Activated CD4-positive, CD25-positive, alpha-beta regulatory T cell treated with anti-CD3 and anti-CD28 coated beads, Interleukin-2, amount 50 U/mL, for 16 hours (primary cell): ENCODE measurements around the gene KRTAP3-3.
"Not testable (repeated sequence)": the region's sequence is repeated elsewhere in the genome, so short reads cannot be mapped to it uniquely, and the experiment has no call there.

Experiments used
- DNase-seq: peaks from one replicate; pipeline ENCODE4 v3.0.0-alpha.2; 2020; ENCODE audit warnings: low read depth, low spot score

Gene KRTAP3-3

DNA sequence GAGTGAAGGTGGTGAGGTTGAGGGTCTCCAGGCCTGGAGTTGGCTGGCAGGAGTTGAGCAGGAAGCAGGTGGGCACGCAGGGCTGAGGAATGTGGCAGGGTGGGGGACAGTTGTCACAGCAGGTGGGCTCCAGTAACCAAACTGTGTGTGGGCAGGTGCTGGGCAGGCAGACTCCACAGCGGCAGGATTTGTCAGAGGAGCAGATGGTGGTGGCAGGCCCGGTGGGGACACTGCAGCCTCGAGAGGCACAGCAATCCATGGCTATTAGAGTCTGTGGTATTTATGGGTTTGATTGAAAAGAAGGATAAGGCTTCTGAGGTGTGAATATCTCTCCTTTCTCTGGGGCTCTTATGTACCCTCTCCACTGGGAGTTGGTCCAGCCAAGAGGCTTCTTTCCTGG is at the start of gene KRTAP3-3:
Gene KRTAP3-3, minus strand, starts transcription at position 326 of the 400 bp plus-strand sequence. Its CDS starts 67 bp downstream, at position 259.
- no peak for DNase-seq

DNA sequence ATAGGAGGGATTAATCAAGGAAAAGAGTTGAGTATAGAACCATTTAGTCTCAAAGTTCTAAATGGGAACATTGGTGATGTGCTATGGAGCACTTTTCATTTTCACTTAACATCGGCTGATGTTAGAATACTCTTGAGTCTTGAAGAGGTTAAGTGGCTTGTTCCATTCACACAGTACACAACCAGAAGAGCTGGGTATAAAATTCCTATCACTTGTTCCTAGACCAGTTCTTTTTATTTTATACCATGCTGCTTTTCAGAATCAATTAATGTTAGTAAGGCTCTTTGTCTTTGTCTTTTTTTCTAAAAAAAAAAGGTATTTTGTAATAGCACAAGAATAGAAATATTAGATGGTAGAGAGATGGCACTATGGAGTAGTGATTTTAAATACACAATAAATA is 49.0 kb upstream of the KRTAP3-3 start:
- no peak for DNase-seq

DNA sequence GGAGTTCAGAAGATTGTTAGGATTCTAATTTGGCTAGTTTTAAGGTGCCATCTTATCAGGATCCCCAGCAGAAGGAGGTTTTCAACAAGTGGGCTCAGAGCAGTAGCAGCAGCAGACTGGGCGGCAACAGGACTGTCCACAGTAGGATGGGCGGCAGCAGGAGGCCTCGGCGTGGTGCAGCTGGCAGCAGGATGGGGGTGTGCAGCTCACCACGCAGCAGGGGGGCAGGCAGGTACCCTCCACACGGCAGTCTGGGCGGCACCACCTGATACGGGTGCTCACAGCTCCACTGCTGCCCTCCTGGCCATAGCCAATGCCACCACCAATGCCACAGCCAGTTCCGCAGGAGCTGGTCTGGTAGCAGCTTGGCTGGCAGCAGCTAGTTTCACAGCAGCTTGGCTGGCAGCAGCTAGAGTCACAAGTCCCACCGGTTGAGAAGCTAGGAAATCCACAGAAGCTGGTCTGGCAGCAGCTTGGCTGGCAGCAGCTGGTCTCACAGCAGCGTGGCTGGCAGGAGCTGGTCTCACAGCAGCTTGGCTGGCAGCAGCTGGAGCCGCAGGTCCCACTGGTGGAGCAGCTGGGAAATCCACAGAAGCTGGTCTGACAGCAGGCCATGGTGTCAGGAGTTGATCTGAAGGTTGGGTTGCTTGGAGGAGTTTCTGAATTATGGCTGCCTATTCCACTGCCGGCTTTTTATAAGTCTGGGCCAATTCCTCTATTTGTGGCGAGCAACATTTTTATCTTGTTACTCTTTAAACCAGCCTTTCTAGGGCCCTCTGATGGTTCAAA is 47.0 kb upstream of the KRTAP3-3 start, which contains the start of gene KRTAP1-1:
Gene KRTAP1-1, minus strand, starts transcription at position 668 of the 789 bp plus-strand sequence. Its CDS starts 53 bp downstream, at position 615.
- DNase-seq: not testable (repeated sequence)

DNA sequence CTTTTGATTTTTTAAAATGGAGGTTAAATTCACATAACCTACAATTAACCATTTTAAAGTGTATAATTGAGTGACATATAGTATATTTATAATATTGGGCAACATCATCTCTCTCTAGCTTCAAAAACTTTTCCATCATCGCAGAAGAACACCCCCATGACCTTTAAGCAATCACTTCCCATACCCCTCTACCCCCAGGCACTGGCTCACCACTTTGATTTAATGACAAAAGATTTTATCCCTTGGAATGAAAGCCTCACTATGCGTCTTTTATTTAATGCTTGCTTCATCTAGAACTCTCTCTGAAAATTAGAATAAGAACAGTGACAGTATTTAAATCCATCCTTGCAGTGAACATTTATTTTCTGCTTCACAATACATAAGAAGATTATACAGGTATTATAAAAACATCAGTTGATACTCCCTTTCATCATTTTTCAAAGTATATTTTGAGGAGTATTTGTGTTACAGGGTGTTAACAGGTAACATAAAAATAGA is 43.9 kb upstream of the KRTAP3-3 start:
- no peak for DNase-seq

DNA sequence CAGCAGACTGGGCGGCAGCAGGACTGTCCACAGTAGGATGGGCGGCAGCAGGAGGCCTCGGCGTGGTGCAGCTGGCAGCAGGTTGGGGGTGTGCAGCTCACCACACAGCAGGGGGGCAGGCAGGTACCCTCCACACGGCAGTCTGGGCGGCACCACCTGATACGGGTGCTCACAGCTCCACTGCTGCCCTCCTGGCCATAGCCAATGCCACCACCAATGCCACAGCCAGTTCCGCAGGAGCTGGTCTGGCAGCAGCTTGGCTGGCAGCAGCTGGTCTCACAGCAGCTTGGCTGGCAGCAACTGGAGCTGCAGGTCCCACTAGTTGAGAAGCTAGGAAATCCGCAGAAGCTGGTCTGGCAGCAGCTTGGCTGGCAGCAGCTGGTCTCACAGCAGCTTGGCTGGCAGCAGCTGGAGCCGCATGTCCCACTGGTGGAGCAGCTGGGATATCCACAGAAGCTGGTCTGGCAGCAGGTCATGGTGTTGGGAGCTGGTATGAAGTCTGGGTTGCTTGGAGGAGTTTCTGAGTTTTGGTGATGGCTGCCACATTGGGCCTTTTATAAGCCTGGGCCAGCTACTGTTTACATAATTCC is 40.5 kb upstream of the KRTAP3-3 start, which contains the start of gene KRTAP1-3:
Gene KRTAP1-3, minus strand, starts transcription at position 529 of the 590 bp plus-strand sequence. Its CDS starts 53 bp downstream, at position 476.
- not testable (repeated sequence) for DNase-seq

DNA sequence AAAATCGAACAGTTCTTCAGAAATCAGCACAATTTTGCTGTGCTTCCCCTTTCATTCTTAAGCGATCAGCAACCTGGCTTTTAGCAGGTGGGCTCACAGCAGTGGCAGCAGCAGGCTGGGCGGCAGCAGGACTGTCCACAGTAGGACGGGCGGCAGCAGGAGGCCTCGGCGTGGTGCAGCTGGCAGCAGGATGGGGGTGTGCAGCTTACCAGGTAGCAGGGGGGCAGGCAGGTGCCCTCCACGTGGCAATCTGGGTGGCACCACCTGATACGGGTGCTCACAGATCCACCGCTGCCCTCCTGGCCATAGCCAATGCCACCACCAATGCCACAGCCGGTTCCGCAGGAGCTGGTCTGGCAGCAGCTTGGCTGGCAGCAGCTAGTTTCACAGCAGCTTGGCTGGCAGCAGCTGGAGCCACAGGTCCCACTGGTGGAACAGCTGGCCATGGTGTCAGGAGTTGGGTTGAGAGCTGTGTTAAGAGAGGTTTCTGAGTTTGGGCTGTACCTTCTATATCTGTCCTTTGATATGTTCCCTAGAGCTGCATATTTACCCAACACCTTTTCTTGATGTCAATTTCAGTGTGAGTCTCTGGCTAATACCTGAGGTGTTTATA is 35.8 kb upstream of the KRTAP3-3 start, which contains the start of gene KRTAP1-4:
Gene KRTAP1-4, minus strand, starts transcription at position 563 of the 613 bp plus-strand sequence. Its CDS starts 117 bp downstream, at position 446.
- DNase-seq: no peak

DNA sequence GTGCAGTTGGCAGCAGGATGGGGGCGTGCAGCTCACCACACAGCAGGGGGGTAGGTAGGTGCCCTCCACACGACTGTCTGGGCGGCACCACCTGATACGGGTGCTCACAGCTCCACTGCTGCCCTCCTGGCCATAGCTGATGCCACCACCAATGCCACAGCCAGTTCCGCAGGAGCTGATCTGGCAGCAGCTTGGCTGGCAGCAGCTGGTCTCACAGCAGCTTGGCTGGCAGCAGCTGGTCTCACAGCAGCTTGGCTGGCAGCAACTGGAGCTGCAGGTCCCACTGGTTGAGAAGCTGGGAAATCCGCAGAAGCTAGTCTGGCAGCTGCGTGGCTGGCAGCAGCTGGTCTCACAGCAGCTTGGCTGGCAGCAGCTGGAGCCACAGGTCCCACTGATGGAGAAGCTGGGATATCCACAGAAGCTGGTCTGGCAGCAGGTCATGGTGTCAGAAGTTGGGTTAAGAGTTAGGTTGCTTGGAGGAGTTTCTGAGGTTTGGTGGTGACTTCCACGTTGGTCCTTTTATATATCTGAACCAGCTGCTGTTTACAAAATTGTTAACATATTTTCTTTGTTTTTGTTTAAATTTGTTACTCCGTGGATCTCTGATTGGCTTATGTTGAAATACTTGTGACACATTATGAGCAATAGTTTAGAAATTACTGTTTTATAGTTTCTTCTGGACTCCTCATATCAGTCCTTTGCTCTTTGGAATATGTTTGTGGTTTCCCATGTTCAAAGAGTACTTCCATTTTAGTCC is 32.9 kb upstream of the KRTAP3-3 start, which contains the start of gene KRTAP1-5:
Gene KRTAP1-5, minus strand, starts transcription at position 494 of the 757 bp plus-strand sequence. Its CDS starts 53 bp downstream, at position 441.
- DNase-seq: no peak

DNA sequence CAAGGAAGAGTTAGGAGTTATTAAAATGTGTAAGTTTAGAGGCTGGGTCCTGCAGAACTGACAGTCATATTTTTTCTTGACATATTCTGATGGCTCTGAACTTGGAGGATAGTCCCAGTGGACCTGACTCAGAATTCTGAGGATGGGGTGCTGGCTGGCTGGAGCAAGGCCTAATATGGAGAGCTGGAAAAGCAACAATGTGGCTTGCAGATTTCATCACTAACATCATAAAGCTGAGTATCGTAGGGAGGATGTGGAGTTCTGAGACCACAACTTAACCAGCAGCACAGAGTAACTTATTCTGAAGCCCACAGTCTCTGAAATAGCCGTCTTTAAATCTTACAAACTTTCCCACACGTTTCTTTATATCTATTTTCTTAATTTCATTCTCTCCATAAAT is 30.7 kb upstream of the KRTAP3-3 start:
- no peak for DNase-seq

DNA sequence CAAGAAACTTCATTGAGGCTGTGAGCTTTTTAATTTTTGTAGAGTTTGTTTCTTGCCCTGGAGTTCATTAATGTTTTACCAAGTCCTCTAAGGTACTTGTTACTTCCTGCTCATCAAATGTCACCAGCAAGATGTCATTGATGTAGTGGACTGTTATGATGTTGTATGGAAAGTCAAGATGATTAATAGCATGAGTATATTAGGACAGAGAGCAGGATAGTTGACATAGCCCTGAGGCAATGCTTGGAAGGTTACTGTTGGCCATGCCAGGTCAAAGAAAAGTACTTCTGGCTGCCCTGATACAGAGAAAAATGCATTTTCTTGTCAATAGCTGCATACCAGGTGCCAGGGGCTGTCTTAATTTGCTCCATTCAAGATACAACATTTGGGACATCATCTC is 26.4 kb upstream of the KRTAP3-3 start:
- no peak for DNase-seq

DNA sequence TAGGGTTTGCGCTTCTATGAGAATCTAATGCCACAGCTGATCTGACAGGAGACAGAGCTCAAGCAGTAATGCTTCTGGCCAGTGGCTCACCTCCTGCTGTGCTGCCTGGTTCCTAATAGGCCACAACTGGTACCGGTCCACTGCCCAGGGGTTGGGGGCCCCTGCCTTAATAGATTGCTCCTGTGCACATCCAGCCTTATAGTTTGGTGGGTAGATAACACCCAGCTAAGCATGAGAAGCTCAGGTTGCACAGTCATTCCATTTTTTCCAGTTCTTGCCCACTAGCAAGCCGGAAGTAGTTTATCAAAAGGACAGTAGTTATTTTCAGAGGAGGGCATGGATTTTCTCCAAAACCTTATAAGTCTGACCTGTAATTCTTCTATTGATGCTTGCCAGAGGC is 25.5 kb upstream of the KRTAP3-3 start:
- DNase-seq: no peak

DNA sequence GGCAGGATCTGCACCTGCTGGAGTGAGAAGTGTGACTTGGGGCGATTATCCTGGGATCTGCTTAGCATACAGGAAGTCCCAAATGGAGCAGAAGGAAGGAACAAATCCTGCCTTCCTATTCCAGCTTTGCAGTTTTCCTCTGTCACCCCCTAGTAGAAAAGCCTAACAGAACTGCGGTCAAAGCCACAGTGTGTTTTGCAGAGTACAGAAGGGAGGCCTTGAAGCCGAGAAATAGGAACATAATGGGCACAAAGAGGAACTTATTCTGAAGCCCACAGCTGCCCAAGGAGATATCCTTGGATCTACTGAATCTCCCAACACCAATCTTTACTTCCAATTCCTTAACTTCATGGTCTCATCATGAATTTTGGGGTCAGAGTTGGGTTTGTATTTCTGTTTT is 24.6 kb upstream of the KRTAP3-3 start:
- no peak for DNase-seq

DNA sequence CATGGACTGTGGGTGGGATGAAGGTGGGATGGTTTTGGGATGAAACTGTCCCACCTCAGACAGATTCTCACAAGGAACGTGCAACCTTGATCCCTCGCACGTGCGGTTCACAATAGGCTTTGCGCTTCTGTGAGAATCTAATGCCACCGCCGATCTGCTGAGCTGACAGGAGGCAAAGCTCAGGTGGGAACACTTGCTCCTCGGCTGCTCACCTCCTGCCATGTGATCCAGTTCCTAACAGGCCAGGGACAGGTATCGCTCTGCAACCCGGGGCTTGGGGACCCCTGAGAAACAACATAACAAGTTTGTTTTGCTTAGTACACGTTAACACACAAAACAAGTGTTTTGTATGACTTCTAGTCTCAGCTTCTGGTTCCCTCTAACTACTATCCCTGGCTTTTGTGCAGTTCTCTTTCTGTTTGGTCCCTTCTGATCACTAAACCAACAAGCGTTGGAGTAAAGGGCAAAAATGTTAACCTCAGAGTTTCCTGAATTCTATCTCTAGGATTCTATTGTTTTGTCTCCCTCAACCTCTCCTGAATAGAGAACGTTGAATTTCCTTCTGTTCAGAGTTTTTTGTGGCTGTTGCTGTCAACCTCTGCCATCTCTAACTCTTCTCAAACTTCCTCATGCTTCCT is 22.7 kb upstream of the KRTAP3-3 start:
- no peak for DNase-seq

DNA sequence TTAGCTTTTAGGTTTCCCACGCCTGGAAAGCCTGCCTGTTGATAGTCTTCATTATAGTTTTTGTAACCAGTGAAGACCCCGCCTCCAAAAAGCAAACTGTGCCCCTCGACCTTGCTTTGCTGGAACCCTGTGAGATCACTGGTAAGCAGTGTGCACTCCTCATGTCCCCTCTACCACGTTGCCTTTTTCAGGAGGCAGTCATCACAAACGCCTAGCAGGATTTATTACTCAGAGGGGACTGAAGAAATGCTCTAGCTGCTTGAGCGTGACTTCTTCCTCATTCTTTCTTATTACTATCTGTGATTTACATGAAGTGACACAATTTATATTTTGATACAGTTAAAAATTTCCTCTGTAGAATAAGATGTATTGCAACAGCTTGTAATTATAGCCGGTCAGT is 21.5 kb upstream of the KRTAP3-3 start:
- DNase-seq: no peak

DNA sequence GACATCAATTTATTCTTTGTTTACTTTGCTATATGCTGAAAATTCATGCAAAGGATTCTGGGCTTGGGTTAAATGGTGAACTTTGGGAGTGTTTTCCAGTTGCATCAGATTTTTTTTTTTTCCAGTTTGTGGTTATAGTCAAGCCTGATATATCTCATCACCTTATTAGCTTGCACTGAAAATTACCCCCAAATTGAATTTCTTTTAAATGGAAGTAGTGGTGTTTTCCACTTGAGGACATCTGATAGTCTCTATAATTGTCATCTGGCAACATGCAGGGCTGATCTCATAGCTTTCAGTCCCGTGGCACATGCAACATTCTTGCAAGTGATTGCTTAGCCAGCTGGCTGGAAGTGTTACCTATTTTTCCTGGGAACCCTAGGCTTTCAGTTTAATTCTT is 19.6 kb upstream of the KRTAP3-3 start:
- DNase-seq: no peak

DNA sequence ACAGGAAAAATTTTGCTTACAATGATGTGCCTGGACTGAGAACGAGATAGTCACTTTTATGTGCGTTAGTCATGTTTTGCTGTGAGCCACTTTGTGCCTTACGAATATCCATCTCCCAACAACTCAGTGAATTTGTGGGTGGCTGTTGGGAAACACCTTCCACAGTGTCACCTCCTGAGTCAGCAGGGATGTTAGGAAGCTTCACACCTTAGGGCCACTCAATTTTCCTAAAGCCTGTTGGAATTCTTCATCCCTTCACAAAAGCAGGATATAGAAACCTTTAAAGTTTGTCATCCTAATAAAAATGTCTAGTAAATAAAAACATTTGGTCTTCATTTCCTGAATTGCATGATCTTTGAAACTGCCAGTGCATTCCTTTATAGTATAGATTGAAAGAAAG is 19.2 kb upstream of the KRTAP3-3 start:
- no peak for DNase-seq

DNA sequence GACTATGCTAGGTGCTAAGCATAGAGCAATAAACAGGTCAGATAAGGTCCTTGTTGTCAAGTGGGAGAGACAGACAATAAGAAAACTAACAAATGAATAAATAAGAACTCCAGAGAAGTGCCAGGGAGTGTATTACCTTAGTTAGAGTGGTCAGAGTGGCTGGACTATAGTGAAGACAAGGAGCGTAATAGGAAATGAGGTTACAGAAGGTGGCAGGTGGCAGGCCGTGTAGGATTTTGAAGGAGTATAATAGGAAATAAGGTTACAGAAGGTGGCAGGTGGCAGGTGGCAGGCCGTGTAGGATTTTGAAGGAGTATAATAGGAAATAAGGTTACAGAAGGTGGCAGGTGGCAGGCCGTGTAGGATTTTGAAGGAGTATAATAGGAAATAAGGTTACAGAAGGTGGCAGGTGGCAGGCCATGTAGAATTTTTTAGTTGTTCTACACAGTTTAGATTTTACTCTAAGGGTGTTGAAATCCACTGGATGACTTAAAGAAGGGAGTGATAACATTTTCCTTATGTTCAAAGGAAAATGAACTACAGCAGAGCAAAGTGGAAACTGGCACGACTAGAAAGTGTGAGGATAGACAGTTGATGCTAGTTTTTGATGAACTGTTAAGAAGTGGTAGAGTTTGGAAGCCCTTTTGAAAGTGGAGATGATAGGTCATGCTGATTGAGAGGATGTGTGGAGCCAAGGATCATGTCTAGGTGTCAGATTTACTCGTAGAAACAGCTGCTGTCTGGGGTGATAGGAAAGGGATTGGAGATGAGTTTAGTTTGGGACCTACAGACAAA is 18.6 kb upstream of the KRTAP3-3 start:
- no peak for DNase-seq

DNA sequence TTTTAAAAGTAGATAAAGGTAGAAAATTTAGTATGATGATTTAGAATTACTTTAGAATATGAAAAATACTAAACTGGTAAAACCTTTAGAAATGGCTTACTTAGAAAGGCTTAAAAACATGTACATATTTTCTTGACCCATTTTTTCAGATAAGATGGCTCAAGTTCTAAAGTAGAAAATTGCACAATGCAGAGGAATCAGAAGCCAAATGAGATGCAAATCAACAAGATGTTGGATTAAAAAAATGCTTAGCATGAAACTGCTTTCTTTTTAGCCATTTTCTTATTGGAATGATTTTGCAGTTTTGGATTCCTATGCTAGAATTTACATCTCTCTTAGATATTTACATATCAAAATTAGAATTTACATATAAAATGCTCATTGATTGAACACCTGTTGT is 16.5 kb upstream of the KRTAP3-3 start:
- DNase-seq: no peak

DNA sequence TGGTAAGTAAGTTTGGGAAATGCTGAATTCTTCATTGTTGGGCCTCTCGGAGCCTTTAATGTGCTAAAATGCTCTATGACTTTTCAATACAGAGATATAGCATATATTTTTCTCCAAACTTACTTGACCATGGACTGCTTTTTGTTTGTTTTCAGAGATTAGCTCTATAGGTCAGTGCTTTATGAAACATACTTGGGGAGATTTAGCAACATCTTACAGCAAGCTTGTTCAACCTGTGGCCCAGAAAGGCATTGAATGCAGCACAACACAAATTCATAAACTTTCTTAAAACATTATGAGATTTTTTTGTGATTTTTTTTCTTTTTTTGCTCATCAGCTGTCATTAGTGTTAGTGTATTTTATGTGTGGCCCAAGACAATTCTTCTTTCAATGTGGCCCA is 16.0 kb upstream of the KRTAP3-3 start:
- no peak for DNase-seq

DNA sequence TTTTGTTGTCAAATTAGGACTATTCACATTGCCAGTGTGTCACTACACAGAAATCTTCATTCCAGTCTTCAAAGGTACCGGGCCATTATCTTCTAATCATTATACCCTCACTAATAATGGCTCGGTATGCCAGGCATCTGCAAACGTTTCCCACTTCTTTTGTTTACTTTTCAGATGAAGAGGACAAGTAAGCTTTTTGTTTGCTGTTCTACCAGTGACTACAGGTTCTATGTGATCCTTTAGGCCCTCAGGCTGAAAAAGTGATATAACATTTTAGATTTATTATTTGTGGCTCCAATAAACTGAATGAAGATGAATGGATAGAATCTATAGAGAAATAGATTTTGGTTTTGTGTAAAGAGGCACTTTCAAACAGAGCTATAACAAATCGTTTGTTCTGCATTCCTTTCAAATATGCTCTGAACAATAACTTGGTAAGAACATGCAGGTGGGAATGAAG is 15.4 kb upstream of the KRTAP3-3 start:
- DNase-seq: no peak

DNA sequence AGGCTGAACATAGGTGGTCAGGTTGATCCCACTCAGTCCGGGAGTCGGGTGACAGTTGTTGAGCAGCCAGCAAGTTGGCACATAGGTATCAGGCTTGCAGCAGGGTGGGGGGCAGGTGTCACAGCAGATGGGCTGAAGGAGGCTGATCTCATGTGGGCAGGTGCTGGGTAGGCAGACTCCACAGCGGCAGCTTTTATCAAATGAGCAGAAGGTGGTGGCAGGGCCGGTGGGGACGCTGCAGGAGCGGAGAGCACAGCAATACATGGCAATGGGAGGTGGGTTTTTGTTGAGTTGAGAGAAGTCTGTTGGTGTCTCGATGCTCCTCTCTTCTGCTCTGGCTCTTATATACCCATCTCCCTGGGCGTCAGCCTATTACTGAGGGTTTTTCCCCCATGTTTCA is 14.8 kb upstream of the KRTAP3-3 start, which contains the start of gene KRTAP3-1:
Gene KRTAP3-1, minus strand, starts transcription at position 318 of the 400 bp plus-strand sequence. Its CDS starts 54 bp downstream, at position 264.
- DNase-seq: no peak
